Amygdala (tissue), 56 donors: Measurements from ENCODE around the gene TMEM178B.
A peak's percentile ranks its signal among the peaks of the same experiment; 100 is the strongest.
"Not testable (repeated sequence)": the region's sequence is repeated elsewhere in the genome, so short reads cannot be mapped to it uniquely, and the experiment has no call there.

Source experiments
- DNase-seq, 56 donors: peaks; one replicate each; lab custom pipeline; 2025; lab: John Stamatoyannopoulos, UW

The TMEM178B gene

GRCh38 chr7:141177120-141177519, 103.3 kb downstream of the TMEM178B start:
- not testable (repeated sequence) for DNase-seq

- DNase-seq, result no peak
Measured at GRCh38 chr7:141178486-141179135, 104.7 kb downstream of the TMEM178B start.

GRCh38 chr7:141181812-141182211, 107.9 kb downstream of the TMEM178B start:
- DNase-seq, result no peak

GRCh38 chr7:141184532-141185190, 110.8 kb downstream of the TMEM178B start:
- no peak for DNase-seq

- DNase-seq, result no peak
Measured at GRCh38 chr7:141185369-141185967, 111.6 kb downstream of the TMEM178B start.

GRCh38 chr7:141189231-141189630, 115.4 kb downstream of the TMEM178B start:
- no peak for DNase-seq

- DNase-seq, result no peak
Measured at GRCh38 chr7:141190495-141190894, 116.6 kb downstream of the TMEM178B start.

GRCh38 chr7:141191277-141191676, 117.4 kb downstream of the TMEM178B start:
- DNase-seq, result no peak

- no peak for DNase-seq
Measured at GRCh38 chr7:141193066-141193465, 119.2 kb downstream of the TMEM178B start.

- not testable (repeated sequence) for DNase-seq
Measured at GRCh38 chr7:141195722-141196121, 121.9 kb downstream of the TMEM178B start.

- DNase-seq, result no peak
Measured at GRCh38 chr7:141198194-141198958, 124.5 kb downstream of the TMEM178B start.

- DNase-seq, result peak in 3 of 56 donors; percentile 7 to 62 (median 40)
Measured at GRCh38 chr7:141200191-141201108, 126.6 kb downstream of the TMEM178B start.

GRCh38 chr7:141201145-141201885, 127.5 kb downstream of the TMEM178B start:
- no peak for DNase-seq

GRCh38 chr7:141202535-141202934, 128.7 kb downstream of the TMEM178B start:
- peak in 11 of 56 donors; percentile 4 to 60 (median 23) for DNase-seq

GRCh38 chr7:141203177-141203576, 129.3 kb downstream of the TMEM178B start:
- no peak for DNase-seq

- no peak for DNase-seq
Measured at GRCh38 chr7:141203586-141203985, 129.7 kb downstream of the TMEM178B start.

GRCh38 chr7:141207661-141208060, 133.8 kb downstream of the TMEM178B start:
- DNase-seq, result no peak

GRCh38 chr7:141208539-141208938, 134.7 kb downstream of the TMEM178B start:
- no peak for DNase-seq

- no peak for DNase-seq
Measured at GRCh38 chr7:141209454-141209853, 135.6 kb downstream of the TMEM178B start.
